ENCODE measurements around the gene UNC5C.

DNA sequence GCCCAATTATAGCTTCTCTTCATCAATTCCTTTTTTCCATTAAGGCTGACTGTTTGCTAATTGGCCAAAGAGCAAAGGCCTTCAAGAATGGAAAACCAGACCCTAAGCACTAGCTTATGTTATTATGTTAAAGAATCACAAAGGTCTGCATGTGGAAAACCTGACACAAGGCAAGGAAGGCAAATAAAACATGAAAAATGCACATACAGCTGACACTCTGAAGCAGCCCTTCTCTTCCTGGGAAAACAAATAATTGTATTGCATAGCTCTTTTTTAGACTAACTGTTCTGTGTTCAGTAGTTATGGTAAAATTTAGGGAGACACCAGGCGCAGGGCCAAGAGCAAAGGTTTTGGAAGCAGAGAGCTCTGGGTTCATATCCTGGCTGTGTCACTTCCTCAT is 223.1 kb downstream of the UNC5C start:
- TF ChIP-seq ZNF366 (tag by site-specific recombination; conservative IDR thresholded peaks at IDR 0.05) = no peak
- no peak for TF ChIP-seq ZNF423 (tag by site-specific recombination; IDR thresholded peaks at IDR 0.05)
- no peak for TF ChIP-seq ZNF239 (tag by site-specific recombination; IDR thresholded peaks at IDR 0.05)
- no peak for TF ChIP-seq ZNF184 (tag by site-specific recombination; IDR thresholded peaks at IDR 0.05)
- no peak for TF ChIP-seq ZNF624 (tag by site-specific recombination; IDR thresholded peaks at IDR 0.05)
- no peak for TF ChIP-seq ZBTB7A (tag by site-specific recombination; IDR thresholded peaks at IDR 0.05; ENCODE audit: low read depth)

Data from HEK293 (cell line).